HG03060 (cell line): Measurements from ENCODE around the gene TSPAN9.

Source experiments
- ATAC-seq: cut with Tn5 transposase; IDR thresholded peaks from one replicate; pipeline ENCODE4 v1.9.1; 2021; ENCODE audit warnings: low read depth, moderate number of reproducible peaks; ENCODE audit not compliant: unreplicated experiment

TSPAN9 gene

DNA sequence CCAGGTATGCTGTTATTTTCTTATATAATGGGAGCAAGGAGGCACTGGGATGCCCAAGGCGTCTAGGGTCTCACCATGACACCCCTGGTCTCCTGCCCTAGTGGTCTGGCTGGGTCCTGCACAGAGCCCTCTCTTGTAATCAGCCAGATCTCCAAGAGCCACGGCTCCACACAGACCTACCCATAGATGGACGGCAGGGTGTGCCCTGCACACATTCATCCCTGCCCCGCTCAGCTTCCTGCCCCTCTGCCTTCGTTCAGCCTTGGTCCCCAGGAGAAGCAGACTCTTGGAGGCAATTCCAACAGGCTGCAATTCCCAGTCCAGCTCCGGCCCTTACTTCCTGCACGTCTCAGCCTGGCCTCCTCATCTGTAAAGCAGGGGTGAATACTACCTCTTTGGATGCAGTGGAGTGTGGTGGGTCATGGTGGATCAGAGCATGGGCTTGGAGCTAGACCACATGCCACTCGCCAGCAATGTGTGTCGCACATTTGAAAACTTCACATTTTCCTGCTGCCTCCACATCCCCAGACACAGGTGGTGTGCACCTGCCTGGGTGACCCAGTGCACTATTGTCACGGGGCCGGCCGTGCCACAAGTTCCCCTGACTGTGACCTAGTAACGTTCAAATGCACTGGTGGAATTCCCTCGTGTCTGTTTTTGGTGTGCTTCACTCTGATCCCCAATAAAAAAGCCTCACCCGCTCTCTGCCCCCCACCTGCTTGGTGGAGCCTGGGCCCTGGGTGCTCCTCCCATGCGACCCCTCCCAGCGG, 242.7 kb downstream of the TSPAN9 start:
- ATAC-seq: no peak

DNA sequence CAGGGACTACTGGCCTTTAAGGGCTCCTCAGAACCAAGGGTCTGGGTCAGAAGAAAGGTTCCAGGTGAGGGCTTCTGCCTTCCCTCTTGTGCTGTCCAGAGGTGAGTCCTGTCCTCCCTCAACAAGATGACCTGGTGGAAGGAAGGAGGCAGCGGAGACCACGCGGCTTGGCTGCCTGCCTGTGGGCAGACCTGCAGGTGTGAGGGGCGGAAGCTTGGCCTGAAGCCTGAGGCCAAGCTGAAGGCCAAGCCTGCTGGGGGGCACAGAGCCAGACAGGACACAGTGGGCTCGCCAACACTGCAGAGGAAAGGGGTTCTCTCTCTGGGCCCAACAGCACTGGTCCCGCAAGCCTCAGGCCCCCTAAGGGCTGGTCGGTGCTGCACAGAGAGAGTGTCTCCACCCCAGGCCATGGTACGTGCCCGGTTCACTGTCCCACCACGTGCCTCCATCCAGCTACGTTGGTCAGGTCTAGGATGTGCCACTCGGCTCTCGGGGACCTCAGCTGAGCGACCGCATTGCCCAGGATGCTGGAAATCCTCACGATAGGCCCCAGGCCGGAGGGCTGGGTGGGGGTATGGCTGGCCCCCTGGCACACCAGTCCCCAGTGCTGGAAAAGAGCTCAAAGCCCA, 243.8 kb downstream of the TSPAN9 start:
- ATAC-seq: no peak

DNA sequence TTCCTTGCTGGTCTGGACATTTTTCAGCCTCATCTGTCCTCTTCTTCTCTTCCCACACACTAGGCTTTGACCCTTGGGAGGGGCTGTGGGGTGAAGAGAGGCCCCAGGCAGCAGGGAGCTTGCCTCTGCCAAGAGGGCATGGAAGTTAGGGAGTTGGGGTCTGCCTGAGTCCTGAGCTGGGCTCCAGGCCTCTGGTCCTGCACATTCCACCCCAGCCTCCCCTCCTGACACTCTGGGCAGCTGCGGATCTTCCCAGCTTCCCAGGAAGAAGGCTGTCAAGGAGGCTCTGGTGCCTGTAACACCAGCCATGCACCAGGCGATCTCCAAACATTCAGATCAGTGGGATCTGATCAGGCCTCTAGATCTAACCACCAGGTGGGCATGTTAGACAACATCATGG, 244.7 kb downstream of the TSPAN9 start:
- ATAC-seq: no peak

DNA sequence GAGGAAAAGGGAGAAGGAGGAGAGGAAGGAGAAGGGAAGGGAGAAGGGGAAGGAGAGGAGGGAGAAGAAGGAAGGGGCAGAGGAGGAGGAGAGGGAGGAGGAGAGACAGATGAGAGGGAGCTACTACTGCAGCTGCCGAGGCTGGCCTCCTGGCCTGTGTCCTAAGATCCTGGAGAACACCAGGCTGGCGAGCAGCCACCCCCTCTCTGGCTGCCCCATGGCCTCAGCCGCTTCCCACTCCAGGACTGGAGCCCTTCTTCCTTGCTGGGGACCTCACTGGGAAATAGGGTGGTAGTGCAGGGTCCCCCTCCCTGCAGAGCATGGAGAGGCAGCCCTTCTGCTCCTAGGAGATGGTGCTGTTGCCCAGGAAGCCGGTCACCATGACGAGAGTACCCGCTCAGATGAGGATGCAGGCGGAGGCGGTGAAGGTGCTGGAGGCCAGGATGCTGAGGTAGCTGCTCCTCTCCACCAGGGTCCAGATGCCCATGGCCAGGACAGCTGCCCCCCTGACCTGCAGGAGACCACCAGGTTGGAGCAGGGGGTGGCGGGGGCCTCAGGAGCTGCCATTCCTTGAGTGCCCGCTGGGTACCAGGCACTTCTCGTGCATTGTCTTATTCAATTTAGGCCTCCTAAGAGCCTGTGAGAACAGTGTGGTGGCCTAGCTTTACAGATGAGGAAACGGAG, 246.0 kb downstream of the TSPAN9 start:
- no peak for ATAC-seq

DNA sequence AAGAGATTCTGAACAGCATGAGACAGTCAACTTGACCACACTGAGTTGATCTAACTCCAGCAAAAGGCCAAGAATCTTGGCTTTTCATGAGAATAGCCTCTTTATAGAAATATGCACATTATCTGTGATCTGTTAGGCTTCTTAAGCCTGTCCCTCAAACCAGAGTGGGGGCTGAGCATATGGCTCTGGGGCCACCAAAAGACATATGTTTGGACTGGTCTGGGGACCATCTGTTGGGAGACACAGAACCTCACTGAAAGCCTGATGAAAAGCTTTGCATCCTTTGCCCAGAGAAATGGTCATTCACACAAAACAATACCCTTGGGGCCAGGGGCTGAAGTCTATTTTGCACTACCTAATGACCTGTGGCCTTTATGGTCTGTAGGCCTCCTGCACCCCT, 248.6 kb downstream of the TSPAN9 start:
- ATAC-seq: no peak

DNA sequence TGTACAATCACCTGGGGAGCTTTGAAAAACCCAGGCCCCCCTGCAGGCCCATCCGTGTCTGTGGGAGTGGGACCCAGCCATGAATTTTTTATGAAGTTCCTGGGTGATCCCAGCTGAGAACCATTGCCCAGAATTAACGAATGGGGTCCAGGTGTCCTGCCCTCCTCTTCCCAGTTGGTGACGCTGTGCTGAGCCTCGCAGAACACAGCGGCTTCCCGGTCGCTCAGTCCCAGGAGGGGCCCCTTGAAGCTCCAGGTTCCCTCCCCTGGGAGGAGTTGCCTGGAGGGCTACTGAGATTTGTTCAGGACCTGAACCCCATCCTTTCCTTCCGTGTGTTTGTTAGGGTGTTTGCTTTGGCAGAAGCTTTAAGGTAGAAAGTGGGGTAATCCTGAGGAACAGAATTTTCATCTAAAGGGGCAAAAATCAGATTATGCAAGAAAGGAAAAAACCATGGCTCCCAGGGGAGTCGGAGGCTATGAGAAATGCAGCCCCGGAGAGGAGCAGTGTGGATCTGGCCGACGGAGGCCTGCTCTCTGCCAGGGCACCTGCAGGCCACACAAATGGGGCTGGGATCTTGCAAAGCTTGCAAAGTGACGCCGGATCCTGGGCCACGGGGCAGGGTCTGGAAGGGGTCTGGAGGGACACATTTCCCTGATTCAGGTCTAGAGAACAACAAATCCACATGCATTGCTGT, 249.1 kb downstream of the TSPAN9 start:
- no peak for ATAC-seq

DNA sequence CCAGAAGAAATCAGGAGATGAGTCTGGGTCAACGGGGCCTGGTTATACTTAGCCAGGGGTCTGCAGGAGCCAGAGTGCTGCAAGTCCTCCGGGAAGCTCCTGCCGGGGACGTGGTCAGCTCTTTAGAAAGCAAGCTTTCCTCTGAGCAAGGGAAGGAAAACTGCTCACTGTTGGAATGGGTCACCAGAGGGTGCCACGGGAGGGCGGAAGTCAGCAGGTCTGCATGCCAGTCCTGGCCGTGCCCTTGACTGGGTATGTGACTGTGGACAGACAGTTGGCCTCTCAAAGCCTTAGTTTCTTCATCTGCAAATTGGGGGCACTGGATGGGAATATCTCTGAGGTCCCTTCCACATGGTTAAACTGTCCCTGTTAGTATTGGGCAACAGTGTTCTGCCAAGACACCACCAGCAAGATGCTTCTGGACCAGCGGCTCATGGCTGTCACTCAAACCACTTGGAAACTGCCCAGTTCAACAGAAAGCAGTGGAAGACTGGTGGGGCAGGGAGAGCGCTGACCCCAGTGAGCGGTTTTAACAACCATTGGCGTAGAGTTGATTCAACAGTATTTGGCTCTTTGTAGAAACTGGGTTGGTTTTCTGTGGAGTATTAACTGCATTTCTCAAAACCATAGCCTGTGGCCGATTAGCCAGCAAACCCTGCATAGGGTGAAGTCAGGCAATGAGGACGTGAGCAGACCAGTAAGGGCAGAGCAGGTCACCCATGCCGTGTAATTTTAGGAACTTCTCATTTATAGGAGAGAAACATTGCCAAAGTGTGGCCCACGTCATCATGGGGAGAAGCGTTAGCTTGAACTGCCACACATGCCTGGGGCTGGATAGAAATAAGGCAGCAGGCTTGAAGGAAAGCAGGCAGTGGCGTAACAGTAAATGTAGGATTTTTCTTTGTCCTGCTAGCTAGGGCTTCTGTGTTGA, 249.9 kb downstream of the TSPAN9 start:
- ATAC-seq: no peak

DNA sequence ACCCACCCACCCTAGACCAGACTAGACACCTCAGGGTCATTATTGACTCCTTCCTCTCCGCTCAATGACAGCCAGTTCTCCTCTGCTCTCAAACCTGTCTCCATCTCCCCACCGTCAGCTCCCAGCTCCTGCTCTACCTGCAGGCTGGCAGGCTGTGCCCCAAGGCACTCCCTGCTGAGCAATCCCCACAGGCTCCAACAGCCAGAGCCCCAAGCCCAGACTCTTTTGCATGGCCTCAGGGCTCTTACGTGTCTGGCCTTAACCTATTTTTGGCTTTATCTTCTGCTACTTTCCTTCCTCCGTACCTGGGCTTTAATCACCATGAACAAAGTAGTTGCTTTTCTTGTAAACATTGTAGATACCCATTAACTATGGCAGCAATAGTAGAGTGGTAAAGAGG, 250.9 kb downstream of the TSPAN9 start:
- ATAC-seq: no peak

DNA sequence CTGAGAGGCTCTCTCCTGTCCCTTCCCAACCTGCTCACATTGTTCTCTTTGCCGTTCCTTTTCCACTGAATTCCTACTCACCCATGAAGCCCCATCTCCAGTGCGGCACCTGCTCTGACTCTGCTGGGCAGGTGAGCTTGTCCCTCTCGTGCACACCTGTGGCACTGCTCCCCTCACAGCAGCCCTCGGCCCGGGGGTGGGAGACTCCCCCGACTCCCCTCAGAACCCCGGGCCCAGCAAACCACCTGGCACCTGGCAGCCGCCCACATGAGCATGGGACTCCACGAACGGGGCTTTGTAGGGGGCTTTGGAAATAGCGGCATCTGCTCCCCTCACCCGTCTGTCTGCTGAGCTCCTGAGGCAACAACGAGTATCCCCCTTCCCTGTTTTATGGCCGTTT, 251.4 kb downstream of the TSPAN9 start:
- ATAC-seq: no peak

DNA sequence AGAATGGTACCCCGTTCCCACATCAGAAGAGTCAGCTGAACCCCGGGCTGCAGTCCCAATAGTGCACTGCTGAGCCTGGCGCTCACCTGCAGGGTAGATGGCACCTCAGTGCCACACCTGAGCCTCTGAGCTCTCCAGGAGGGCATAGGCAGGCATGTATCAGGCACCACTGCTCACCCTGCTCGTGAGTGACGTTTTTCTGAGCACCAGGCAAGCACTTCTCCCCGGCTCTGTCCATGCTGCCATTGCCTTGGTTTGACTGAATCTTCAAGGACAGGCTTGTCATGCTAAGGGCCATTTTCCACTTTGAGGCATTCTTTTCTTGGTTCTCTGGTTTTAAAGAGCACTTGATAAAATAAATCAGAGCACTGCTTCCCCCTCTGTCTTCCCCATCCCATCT, 252.2 kb downstream of the TSPAN9 start:
- no peak for ATAC-seq

DNA sequence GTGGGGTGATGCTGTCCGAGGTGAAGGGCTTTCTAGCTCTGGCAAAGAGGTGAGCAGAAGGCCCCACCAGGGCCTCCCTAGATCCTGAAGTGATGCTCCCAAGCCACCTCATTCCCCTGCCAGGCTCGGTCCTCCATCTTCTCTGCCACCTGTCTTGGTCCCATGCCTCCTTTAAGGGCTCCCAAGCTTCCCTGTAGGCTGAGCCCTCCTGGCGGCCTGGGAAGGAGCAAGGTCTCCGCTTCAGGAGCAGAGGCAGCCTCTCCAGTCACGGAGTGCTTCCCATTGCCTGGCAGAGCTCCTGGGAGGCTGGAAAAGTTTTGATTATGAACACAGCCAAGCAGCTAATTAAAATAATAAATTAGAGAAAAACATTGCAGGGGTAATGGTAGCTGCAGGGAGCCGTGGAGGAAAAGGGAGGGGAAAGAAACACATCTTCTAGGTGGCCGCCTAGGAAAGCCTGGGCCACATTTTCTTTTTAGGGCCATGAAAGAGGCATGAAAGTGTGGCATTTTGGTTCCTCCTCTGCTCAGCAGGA, 253.9 kb downstream of the TSPAN9 start:
- no peak for ATAC-seq

DNA sequence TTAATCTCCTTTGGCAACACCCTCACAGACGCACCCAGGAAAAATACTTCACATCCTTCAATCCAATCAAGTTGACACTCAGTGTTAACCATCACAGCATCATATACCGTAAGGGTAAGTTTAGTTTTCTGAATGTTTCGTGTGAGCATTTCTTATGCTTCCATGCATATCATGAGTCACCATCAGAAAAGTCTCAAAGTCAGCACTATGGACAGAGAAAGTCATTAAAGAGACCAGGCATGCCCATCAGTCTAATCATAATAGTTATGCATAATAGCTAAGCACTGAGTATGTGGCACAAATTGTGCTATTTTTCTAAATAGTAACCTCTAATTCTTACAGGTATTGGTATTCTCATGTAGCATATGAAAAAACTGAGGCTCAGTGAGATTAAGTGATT, 255.0 kb downstream of the TSPAN9 start:
- ATAC-seq: no peak

DNA sequence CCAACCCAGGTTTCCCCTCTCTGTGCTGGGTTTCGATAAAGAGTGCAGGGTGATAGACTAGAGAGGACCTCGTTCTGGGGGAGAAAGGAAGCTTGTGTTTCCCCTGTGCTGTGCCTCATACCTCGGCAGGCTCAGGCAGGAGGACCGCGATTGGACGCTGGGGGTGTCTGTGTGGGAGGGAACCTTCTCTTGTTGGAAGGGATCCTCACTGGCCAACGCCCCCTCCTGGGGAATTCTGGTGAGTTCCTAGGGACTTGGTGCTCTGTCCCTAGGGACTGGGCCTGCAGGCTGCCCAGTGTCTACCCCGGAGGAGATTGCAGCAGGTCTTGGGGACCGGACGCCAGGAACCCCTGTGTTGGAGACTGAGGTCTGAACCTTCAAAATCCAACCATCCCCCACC, 256.4 kb downstream of the TSPAN9 start:
- ATAC-seq: no peak

DNA sequence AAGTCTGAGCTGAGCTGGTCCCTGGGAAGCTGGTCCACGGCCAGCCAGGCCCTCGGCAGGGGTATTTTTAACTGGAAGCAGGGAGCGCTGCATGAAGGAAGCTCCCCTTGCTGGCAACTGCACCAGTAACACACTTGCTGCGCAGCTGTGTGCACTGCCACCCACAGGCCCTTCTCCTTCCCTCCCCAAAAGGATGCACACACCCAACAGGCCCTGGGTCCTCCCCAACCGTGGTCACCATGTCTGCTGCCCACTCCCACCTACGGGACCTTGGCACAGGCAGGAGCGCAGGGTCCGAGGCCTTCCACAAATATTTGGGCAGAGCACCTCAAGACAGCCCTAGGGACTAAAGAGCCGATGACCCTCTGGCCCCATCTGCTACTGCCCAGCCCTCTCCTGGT, 256.8 kb downstream of the TSPAN9 start:
- no peak for ATAC-seq

DNA sequence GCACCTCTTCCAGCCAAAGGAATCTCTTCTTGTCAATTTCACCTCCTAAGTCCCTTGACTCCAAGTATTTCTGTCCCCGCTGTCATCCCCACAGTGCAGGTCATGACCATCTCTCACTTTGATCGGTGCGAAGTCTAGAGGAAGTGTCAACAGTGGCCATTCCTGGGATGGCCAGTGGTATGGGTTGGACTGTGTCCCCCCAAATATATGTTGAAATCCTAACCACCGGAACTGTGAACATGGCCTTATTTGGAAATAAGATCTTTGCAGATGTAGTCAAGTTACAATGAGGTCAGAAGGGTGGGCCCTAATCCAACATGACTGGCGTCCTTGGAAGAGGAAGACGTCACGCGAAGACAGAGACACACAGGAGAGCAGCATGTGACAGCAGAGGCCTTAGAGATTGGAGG, 257.9 kb downstream of the TSPAN9 start:
- ATAC-seq: no peak
